ENCODE measurements around the gene MRPL10.

Gene MRPL10

DNA sequence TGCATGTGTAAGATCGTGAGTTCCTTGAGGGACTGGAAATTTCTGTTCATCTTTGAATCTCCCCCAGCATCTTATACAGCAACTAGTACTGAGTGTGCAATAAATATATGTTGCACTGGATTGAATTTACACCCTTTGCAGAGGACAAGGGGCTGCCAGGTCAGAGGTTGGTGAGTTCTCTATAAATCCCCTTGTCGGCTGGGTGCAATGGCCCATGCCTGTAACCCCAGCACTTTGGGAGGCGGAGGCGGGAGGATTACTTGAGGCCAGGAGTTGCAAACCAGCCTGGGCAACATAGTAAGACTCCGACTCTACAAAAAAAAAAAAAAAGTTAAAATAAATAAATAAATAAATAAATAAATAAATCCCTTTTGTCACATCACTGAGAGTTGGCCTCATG lies 29.0 kb upstream of the MRPL10 start:
- no peak for DNase-seq (ENCODE audit: low read depth in 2 of 2)

DNA sequence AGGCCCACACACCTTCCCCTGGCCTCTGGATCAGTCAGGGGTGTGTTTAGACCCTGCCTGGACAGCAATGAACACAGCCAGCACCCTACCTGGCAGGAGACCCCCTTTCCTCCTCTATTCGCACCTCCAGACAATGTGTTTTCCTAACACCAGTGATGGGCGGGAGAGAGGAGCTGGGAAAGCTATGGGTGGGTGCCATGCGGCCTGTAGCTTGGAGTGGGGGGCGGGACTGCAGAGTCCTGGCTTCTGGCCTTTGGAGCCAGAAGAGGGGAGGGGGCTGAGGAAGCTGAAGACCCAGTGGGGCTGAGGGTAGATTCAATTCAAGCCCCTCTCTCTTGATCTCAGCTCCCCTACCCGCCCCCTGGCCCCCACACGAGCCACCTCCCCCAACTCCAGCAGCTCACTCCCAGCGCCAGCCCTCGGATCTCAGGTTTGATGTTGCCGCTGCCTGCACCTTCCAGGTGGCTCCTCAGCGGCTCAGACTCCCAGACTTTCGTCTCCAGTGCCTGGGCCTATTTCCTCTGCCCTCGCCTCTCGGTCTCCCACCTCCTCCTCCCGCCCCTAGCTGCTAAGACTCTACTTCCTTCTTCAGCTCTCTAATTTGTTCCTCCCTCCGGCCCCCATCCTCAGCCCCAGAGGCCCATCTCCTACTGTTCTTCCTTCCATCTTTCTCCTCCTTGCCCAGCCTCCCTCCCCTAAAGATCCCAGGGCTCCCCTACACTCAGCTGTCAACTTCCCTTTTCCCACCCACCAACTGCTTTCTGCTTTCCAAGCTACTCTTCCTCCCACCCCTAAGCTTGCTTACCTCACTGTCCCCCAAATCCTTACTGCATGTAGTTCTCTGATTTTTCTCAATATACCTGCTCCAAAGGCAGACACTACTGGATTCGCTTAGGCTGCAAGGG lies 26.5 kb upstream of the MRPL10 start:
- DNase-seq (ENCODE audit: low read depth in 2 of 2) = no peak

DNA sequence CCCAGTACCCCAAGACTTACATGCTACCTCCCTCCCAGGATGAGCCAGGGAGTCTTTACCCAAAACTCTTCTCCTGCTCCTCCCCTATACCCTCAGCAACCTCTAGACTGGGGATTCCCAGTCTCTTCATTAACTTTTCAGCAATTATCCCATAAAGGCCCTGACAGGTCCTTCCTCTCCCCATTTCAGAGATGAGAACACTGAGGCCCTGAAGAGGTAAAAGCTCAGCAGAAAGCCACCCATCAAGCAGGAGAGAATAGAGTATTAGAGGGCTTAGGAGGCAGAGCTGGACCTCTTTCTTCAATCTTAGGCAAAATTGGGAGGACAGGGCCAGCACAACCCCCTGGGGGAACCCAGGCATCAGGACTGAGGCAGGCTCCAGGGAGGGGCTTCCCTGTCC lies 25.5 kb upstream of the MRPL10 start:
- DNase-seq (ENCODE audit: low read depth in 2 of 2) = no peak

DNA sequence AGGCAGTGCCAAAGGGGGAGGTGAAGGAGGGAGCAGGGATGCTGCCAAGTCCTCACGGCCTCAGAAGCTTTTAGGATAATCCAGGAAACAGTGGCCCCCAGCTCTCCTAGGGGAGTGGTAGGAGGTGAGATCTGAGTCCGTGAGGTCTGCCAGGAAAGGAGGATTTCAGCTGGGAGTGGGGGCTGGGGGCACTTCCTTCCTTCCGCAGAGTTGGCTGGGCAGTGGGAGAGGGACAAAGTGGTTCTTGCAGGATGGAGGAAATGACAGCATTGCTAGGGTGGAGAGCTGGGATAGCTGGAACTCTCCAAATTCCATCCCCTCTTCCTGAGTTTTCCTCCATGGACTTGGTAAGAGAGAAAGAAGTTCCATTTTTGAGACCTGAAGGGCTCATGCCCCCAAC lies 24.4 kb upstream of the MRPL10 start:
- no peak for DNase-seq (ENCODE audit: low read depth in 2 of 2)

DNA sequence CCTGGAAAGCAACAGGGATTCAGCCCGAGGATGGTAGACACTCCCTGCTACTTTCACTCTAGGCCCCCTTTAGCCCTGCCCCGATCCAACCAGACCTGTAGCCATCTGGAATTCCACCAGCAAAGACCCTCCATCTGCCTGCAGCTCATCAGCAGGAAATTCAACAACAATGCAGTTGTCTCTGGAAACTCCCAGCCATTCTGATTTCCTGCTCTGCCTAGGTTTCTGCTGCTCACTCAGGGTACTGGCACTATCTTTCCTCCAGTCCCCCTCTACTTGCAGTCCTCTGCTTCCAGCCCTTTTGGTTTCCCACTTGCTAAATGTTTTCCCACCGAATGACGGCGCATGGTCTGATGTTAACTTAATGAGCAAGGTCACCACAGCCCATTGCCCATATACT lies 22.3 kb upstream of the MRPL10 start:
- DNase-seq (ENCODE audit: low read depth in 2 of 2) = no peak

DNA sequence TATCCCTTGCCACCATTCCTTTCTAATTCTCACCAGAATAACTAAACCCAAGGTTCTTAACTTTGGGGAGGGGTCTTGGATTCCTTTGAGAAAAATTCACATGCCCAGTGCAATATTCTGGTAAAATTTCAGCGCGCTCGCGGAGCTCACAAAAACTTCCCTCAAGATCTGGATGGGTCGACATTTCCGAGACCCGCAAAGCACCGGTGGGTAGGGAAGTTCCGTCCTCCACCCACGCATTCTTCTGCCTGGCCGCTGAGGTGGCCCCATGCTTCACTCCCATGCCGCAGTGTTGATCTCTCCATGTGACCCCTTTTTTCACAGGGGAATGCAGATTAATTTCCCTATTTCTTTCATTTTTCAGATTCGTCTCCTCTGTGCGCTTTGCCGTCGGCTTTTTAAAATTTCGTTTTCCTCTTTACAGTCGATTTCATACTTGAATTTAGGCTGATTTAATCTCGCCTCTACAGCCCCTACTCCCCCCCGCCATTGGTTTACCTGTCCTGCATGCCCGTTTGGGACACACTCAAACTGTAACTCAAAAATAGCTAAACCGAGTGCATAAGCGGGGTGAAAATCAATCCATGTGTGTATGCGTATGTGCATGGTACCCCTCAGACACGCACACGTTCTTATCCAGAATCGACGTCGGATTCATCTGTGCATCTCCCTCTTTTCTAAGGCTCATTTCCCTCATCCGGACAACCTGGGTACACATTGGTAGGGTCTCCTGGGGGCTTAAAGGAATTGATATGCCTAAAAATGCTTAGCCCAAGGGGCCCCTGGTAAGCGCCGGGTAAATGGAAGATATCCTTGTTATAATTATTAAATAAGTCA lies 21.0 kb upstream of the MRPL10 start:
- DNase-seq (ENCODE audit: low read depth in 2 of 2) = no peak

DNA sequence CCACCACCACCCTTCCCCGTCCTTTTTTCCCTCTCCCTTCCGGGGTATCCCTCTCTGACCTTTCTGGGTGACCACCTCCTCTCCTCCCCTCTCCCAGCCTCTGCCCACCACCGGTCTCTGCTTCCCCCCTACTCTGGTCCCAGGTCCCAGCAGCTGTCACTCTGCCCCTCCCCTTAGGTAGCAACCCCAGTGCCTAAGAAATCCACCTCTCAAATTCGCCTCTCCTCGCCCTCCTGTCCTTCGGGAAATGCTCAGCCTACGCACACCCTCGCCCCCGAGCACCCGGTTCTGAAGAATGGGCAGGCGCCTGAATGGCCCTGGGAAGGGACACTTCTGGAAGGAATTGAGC lies 20.4 kb upstream of the MRPL10 start:
- DNase-seq (ENCODE audit: low read depth in 2 of 2) = no peak

DNA sequence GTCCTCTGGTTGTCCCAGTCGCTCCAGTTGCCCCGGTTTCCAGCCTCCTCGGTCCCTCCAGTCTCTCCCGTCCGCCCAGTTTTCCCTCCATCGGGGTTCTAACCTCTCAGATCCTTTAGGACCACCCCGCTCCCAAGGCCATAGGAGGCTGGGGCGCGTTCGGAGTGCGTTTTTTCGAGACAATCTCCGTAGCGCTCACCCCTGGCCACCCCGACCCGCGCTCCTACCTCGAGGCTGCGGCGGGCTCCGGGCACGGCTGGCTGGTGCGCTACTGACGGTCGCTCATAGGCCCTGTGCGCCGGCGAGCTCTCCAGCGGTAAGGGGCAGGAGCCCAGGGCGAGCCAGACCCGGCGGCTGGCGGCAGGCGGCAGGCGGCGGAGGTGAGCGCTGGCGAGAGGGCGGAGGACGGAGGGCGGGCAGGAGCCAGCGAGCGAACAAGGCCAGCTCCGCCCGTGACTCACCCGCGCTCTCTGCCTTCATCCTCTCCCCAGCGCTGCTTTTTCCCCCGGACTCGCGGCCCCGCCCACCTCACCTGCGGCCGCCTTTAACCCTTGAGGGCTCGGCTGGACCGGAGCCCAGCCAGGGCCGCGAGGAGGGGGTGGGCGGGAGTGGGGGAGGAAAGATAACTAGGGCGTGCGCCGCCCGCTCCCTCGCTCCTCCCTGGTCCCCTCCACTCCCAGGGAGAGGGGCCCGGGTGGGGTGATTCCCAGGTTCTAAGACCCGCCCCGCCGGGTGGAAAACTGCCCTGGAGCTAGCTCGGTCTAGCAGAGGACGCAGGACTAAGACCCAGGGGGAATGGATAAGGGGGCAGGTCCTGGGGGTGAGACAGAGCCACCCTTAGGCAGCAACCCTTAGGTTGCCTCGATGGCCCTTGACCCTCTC lies 19.6 kb upstream of the MRPL10 start, which contains the start of gene SP6:
Gene SP6, minus strand, starts transcription at position 472 of the 882 bp plus-strand sequence. CDS start 2,734 bp downstream, outside the sequence.
- DNase-seq (ENCODE audit: low read depth in 2 of 2) = peak; percentile 29 to 45

DNA sequence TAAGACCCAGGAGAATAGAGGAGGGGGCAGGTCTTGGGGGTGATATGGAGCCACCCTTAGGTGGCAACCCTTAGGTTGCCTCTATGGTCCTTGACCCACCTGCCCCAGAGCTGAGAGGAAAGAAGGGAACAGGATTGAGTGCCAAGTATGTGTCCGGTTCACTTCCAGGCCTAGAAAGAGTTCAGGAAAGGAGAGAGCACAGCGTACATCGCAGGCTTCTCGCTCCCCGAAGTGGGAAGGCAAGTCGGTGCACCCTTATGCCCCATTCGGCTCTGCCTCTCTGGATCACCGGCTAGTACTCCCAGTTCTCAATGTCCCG lies 19.0 kb upstream of the MRPL10 start:
- DNase-seq (ENCODE audit: low read depth in 2 of 2) = no peak

DNA sequence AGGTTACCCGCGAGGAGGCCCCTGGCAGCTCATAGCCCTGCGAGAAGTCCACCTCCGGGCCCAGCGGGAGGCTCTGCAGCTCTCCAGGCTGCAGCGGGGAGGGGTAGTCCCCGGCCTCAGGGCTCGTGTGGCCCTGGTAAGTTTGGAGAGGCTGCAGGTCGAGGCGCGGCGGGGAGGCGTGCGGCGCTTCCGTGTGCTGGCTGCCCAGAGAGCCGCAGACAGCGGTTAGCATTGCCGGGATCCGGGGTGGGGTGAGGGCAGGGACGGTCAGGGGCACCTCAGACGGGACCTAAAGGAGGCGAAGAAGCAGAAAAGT lies 16.8 kb upstream of the MRPL10 start:
- DNase-seq (ENCODE audit: low read depth in 2 of 2) = no peak

DNA sequence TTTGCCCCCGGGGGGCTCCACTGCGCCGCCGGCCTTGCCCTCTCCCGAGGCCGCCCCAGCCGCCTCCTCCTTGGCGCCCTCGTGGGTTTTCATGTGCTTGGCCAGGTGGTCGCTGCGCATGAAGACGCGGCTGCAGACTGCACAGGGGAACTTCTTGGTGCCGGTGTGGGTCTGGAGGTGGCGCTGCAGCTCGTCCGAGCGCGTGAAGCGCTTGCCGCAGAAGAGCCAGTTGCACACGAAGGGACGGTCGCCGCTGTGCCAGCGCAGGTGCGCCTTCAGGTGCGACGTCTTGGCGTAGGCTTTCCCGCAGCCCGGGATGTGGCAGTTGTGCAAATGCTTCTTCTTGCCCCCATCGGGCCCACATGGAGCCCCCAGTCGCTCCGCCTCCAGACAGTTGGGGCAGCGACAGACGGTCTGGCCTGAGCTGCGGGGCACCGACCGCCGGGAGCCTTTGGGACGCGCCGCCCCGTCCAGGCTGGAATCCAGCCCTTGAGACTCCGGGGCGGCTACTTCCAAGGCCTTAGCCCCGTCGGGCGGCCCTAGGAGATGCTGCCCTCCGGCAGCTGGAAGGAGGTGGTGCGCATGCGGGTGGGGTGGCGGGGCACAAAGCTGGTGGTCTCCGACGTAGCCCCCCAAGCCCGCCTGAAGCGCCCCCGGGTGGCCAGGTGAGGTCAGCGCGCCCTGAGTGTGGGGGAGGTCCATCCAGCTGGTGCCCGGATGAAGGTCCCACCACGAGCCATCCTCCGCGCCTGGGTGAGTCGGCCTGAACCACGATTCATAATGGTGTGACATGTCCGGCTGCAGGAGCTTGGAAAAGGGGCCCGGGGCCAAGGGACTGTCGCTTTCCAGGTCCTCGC lies 16.2 kb upstream of the MRPL10 start:
- no peak for DNase-seq (ENCODE audit: low read depth in 2 of 2)

DNA sequence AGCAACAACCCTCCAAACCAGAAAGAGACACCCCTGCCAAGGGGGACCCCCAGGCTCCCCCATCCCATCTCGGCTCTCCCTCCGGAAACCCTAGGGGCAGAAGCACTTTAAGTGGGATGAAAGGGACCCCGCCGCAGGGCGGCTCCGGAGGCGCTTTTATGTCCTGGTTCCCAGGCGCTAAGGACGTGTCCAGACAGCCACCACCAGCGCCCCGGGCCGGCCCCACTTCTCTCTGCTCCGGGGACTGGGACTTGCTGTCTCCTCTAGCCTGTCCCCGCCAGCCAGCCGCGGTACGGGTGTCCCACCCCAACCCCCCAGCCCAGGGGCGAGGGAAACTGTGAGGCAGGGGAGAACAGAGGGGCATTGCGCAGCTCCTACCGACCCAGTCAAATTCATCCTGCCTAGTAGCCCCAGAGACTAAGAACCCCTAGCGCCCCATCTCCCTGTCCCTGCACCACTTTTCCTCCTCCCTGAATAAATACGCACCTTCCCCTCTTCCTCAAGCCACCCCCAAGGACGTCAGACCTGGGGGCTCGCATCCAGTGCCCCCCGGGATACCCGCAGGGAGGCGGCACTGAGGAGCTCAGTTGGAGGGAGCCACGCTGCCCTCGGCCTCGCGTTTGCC lies 15.5 kb upstream of the MRPL10 start:
- DNase-seq (ENCODE audit: low read depth in 2 of 2) = no peak

DNA sequence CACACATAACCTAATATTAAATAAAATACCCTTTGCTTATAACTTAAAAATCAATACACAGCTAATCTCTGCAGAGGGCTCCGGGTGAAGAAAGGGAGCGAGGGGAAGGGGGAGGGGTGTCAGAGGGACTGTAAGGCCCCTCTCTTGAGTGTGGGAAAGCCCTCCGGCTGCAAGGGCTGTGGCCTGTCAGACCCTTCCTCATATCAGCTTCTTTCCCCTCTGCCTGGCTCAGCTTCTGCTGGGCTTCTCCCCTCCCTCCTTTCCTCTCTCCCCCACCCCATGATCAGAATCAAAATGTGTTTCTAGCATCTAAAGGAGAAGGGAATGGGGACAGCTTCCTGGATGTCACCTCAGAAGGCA lies 14.4 kb upstream of the MRPL10 start:
- no peak for DNase-seq (ENCODE audit: low read depth in 2 of 2)

DNA sequence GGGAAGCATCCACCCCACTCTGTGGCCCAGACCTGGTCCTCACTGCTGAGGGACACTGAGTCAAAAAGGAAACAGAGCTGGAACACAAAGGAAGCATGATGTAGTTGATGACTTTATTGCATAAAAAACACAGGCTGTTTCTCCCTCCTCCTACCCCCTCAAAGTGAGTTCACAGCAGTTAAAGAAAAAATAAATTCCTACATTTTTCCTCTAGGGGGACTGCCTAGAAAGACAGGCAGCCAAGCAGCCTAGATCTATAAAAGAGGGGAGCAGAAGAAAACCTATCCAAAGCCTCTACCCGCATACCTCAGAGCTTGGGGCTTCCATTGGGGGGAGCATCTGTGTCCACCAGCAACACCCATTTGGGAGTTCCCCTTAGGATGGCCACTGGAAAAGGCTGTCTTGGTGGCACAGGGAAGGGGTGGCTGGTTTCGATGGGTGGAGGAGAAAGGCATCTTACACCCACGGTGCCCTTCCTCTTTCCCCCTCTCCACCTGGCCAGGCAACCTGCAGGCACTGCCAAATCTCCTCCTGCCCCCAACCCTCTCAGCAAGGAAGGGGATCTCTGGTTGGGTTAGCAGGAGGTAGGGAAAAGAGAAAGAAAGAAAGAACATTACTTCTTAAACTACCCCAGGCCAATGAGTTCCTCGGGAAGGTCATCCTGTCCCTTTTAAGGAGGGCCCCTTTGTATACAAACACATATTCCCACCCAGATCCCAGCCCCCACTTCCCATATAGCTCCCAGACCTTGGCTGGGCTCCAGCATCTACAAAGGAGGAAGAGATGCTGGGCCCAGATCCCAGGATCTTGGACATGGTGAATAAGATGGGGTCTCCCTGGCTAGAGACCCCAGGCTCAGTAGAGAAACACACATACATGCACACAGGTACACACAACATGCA lies 13.7 kb upstream of the MRPL10 start:
- no peak for DNase-seq (ENCODE audit: low read depth in 2 of 2)

DNA sequence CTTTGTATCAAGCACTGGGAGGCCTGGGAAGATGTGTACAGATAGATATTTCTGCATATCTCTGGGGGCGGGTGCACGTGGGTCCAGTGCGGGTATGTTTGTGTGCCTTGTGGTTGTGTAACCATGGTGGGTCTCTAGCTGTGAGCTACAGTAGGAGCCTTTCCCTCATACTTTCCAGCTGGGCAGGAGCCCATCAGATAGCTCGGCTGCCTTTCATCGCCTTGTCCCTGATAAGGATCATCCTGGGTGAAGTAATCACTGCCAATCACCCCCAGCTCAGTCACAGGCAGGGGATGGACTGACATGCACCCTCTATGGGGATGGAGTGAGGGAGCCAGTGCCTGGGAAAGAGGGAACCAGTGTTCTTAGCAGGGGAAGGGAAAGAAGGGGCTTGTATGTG lies 12.9 kb upstream of the MRPL10 start:
- no peak for DNase-seq (ENCODE audit: low read depth in 2 of 2)

DNA sequence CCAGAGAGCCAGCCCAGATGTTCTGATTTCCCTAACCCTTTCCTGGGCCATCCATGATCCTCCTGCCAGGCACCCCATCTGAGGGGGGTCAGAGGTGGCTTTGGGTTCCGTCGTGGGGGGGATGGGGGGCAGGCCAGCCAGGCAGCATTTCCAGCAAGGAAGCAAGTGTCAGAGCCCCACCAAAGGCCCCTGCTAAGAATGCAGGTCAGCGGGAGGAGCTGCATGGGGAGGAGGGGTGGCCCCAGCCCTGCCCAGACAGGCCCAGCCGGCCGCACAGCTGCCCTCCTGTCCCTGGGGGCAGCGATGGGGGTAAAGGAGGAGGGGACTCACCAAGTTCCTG lies 12.0 kb upstream of the MRPL10 start:
- no peak for DNase-seq (ENCODE audit: low read depth in 2 of 2)

DNA sequence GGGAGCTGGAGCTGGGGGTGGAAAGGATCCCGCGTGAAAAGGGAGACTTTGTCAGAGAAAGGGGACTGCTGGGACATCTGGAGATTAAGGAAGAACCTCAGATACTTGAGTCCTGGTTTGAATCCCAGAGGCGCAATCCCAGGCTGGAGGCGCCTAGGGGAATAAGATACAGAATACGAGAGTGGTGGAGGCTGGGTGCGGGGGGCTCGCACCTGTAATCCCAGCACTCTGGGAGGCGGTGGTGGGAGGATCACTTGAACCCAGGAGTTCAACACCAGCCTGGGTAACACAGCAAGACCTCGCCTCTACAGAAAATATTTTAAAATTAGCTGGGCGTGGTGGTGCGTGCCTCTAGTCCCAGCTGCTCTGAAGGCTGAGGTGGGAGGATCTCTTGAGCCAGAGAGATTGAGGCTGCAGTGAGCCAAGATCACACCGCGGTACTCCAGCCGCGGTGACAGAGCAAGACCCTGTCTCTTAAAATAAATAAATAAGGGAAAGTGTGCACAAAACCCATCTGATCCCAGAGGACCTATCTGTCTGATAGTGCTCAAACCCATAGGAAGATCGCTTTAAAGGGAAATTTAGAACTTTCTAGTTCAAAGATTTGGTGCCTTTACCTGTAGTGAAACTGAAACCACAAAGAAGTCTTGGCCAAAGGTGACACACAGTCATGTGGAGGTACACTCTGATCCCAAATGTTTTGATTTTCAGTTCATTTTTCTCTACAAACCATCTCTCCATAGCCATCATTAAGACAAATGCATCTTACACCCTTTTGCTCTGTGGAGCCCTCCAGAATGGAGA lies 10.3 kb upstream of the MRPL10 start:
- DNase-seq (ENCODE audit: low read depth in 2 of 2) = no peak

DNA sequence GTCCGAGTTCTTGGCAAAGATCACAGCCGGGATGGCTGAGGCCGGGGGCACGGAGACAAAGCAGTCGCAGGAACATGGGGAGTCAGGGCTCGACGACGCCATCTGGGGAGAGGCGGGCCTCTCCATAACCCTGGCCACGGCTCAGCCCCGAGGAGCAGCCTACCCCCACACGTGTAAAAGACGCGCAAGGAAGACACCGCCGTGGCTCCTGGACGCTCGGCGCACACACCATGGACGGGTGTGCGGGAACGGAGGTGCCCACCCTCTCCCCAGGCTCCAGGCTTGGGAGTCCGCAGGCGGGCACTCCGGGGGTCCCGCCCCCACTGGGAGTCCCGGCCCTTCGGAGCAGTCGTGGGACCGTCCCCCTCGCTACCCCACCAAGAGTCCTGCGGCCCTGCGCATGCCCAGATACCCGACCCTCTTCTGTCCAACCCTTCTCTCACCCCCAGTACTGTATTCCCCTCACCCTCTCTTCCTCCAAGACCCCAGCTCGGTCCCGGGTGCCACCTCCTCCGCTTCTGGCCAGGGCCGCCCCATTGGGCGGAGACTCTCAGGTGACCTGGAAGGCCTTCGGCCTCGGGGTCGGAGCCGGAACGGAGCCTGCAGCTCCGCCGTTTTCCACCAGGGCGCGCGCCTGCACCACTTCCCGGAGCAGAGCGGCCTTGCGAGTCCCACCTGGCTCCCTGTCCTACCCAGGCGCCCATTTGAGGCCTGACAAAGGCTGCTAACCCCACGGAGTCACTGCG lies 9.6 kb upstream of the MRPL10 start, which contains the start of gene SCRN2:
Gene SCRN2, minus strand, starts transcription at position 532 of the 746 bp plus-strand sequence. Its CDS starts 430 bp downstream, at position 102.
- DNase-seq (ENCODE audit: low read depth in 2 of 2) = peak; percentile 62 to 82

All from stimulated activated CD4-positive, alpha-beta T cell treated with anti-CD3 and anti-CD28 coated beads, Interleukin-1b, Interleukin-23, amount 100 ng/mL, for 1 hour (primary cell).